Occipital lobe (tissue), 2 donors: ENCODE data around the gene LRRC71. TPM values are rescaled to one million over a fixed set of nuclear protein-coding genes. Genes with fewer than 3 reads are reported as not detected.

Experiments
- DNase-seq: peaks from one replicate; lab custom pipeline; 2025; lab: John Stamatoyannopoulos, UW
- total RNA-seq: library from RNA; depleted of rRNA; stranded (reverse); fragments of >200 nt; gene quantifications from one replicate; pipeline ENCODE4 v1.2.3, GENCODE V29; 2014

Gene LRRC71
- total RNA-seq, 1 donor from 2014 or later = 0.16 TPM

DNA sequence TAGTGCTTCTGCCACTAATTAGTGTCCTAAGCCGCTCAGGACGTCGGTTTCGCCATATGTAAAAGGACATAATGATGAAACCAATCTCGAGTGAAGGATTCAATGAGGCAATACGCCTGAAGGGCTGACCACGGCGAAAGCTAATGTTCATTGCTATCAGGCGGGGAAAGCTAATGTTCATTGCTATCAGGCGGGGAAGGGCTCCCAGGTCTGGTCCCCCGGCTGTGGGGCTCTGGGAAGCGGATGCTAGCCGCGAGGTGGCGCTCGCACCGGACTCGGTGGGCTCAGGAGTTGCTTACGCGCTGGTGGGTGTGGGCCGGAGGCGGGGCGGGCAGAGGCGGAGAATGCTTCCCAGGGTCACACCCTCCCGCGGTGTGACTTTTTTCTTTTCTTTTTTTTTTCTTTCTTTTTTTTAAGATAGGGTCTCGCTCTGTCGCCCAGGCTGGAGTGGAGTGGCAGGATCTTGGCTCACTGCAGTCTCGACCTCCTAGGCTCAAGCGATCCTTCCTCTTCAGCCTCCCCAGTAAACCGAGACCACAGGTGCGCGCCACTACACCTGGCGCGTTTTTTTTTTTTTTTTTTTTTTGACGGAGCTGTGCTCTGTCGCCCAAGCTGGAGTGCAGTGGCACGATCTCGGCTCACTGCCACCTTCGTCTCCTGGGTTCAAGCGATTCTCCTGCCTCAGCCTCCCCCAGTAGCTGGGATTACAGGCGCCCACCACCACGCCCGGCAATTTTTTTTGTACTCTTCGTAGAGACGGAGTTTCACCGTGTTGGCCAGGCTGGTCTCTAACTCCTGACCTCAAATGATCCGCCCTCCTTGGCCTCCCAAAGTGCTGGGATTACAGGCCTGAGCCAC, 28.0 kb upstream of the LRRC71 start:
- DNase-seq = peak; percentile 56

DNA sequence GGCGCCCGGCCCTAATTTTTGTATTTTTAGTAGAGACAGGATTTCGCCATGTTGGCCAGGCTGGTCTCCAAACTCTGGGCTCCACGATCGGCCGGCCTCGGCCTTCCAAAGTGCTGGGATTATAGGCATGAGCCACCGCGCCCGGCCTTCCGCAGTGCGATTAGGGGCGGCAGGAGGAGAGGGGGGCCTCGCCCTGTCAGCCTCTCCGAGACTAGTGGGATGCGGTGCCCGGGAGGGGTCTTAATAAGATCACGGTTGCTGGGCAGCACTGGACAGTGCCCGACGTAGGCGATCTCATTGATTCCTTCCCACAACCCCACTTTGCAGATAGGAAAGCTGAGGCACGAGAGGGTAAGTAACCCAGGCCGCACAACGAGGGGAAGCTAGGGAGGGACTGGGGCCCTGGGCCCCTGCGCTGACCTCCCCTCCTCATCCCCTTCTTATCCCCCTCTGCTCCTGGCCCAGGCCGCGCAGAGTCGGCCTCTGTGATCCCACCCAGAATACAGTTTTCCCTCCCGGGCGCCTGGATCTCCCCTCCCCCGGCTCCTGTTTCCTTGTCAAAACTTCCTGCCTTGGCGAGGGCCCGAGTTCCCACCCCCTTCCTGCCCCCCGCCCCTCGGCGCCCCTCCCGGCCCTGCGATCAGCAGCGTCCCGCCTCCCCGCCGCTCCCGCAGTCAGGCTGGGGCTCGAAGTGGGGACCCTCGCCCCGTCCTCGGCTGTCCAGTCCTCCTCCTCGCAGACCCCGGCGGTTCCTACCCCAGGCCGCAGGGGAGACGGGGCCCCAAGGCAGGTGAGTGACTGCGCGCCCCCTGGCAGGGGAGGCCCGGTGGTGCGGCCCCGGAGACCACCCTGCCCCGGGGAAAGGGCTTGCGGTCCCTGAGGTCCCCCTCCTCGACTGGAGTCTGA, 27.1 kb upstream of the LRRC71 start, which contains the start of gene PEAR1:
Gene PEAR1 (plus strand): TSS at position 671 of the 906 bp plus-strand sequence. CDS start 10,209 bp downstream, outside the sequence.
- no peak for DNase-seq

DNA sequence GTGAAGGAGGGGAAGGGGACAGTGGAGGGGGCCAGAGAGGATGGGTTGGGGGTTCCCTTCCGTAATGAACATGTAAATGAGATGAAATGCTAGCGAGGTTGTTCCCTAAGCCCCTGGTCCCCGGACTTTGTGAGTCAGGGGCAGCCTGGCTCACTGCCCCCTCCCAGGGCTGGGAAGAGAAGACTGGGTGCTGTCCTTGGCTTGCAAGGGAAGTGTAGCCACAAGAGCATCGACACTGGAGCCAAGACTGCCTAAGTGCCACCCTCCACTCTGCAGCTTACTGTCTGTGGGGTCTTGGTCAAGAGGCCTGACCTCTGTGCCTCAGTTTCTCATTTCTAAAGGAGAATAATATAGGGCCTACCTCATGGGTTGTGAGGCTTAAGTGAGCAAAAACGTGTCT, 26.4 kb upstream of the LRRC71 start:
- DNase-seq = no peak

DNA sequence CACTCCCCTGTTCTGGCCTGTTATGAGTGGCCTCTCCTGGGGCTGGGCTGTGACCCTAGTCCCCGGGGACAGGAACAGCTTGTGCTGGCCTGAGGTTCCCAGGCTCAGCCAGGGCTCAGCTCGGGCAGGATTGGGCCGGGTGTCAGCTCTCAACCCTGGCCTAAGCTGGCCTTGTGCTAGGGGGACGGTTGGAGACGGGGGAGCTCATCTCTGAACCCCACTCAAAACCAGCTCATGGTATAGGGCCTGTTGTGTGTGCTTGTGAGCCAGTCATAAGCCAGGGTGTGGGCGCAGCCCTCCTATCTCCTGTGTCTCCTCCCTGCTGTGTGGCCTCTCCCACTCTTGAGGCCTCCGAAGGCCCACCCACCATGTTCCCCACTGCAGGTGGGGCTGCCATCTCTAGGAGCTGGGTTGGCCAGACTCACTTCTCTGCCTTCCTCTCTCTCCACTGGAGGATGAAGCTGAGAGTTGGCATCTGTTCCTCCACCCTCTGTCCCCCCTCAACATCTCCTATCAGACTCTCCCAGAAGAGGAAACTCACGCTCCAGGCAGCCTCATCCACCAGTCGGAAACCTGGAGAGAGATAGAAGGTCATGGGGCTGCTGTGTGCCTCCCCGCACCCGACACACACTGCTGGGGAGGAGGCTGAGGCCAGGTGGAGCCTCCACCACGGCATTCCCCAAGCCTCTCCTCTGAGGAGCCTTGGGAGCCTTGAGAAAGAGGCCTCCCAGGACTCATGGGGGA, 25.5 kb upstream of the LRRC71 start:
- no peak for DNase-seq

DNA sequence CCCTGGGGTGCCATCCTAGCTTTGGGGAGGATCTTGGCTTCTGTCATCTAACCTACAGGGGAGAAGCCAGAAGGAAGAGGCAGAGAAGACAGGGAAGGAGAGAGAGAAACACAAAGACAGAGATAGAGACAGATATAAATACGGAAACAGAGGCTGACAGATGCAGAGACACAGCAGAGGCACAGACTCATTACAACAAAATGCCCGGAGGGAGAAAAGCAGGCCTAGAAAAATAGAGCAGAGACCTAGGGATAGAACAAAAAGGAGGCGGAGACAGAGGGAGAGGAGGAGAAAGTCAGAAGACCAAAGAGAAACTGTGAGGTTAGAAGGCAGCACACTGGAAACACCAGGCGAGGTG, 25.0 kb upstream of the LRRC71 start:
- no peak for DNase-seq

DNA sequence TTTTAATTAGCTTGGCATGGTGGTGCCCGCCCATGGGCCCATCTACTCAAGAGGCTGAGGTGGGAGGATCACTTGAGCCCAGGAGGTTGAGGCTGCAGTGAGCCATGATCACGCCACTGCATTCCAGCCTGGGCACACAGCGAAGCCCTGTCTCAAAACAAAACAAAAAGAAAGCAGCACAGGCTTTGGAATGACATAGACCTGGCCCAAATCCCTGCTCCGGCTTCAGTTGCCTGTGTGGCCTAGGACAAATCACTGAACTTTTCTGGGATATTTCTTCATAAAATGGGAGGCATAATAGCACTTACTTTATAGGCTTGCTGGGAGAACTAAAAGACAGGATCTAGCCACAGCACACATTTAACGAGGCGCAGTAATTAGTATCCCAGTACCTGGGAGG, 24.5 kb upstream of the LRRC71 start:
- no peak for DNase-seq

DNA sequence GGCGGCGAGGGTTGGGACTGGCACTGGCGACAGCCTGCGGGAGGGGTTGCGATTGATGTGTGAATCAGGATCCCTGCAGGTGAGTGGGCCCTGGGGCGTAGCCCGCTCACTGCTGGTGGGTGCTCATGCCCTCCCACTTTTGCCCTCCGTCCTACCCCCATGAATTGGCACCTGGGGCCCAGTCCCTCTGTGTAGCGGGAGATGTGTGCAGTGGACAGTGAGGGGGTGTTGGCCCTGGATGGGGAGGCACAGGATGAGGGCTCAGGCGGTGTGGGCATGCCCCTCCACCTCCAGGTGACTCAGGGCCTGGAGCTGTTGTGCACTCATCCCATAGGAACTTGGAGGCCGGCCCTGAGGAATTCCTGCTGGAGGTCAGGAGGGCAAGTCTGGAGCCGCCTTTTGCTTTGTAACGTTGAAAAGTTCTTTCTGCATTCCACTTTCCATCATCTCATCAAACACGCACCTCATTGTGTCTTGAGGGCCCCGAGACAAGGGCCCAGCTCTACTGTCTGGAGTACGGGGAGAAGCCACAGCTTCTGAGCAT, 23.9 kb upstream of the LRRC71 start:
- no peak for DNase-seq

DNA sequence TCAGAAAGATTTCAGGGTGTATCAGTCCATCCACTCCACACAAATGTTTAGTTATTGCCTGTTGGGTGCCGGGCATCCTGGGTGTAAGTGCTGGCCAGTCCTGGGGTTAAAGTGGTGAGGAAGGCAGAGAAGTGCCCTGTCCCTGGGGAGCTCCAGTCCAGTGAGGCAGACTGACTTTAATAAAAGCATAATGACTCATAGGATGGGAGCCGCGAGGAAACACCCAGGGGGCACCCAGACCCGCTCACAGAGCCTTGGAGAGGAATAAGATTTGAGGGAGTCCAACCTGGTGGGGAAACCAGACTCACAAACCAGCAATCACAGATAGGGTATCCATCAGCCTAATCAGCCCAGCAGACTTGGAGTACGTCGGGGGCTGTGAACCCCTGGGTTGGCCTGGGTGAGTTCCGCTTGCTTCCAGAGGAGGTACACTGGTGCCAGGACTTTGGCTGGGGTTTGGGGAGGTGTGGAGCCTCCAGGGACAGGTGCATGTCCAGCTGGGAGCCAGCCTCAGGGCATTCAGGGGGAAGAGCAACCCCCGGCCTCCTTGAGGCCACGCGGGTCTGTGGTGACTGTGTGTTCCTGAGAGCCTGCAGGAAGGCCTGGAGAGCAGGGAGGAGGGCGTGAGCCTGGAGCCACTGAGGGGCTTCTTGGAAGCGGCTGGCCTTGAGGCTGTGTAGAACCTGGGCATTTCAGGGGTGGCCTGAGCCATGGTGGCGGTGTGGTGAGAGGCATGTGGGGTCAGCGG, 23.2 kb upstream of the LRRC71 start:
- no peak for DNase-seq

DNA sequence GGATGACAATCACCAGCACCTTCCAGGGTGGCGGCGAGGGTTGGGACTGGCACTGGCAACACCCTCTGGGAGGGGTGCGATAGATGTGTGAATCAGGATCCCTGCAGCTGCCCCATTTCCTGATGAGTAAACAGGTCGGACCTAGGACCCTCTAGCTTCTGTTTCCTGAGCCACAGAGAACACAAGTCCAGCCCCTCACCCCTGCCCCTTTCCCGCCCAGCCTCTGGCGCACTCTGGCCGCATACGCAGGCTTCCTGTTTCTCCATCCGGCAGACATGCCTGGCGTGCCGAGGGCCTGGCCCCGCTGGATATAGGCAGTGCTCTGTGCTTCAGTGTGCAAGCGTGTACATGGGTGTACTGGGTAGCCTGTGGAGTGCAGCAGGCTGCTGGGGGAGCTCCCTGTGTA, 22.3 kb upstream of the LRRC71 start:
- DNase-seq = no peak

DNA sequence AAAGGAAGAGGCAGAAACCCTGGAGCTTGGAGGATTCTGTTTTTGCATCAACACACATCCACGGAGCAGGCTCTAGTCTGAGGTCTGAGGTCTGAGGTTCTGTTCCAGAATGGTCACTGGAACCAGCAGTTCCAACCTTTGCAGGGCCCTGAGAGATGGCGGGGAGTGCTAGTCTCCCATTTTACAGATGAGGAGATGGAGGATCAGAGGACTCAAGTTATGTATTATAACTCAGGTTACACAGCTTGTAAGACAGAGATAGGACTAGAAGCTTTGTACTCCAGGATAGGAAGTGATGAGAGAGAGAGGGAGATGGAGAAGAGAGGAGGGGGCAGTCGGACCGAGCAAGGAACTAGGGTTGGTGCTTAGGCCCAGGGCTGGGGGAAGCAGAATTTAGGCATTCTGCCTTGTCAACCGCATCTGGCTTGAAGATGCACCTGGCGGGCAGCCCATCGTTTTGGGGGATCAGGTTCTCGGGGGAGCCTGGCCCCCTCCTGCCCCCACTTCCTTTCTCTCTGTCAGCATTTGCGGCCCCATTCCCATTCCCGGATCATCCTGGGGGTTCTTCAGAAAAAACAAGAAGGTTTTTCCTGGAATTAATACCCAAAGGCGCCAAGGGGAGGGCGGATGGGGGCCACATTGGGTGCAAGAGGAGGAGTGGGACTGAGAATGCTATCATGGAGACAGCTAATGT, 21.3 kb upstream of the LRRC71 start:
- no peak for DNase-seq

DNA sequence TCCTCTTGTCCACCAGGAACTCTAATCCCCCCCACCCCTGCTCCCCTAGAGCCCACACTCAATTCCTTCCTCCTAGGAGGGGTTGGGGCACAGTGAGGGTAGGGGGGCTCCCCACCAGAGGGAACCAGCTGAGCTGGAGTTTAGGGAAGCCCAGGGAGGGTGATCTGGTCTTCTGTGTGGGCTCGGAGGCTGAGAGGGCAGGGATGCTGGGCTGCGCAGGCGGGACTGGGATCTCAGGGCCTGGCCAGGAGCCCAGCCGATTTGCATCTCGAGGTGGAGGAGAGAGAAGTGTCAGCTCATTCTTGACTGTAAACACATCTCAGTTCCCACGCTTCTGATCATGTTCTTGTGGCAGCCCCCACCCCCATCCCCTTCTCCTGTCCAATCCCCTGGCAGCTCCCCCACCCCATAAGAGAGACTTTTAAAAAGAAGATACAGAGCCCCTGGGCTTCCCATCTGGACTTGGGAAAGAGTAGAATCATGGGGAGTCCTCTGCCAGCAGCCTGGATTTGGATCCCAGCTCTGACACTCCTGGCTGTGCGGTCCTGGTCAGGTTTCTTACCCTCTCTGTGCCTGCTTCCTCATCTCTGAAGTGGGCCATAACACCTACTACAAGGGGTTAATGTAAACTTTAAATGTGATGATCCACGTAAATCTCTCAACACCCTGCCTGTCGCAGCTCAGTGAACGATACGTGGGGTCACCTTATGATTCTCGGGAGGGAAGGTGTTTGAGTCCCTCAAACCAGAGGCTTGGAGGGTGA, 20.3 kb upstream of the LRRC71 start:
- DNase-seq = no peak

DNA sequence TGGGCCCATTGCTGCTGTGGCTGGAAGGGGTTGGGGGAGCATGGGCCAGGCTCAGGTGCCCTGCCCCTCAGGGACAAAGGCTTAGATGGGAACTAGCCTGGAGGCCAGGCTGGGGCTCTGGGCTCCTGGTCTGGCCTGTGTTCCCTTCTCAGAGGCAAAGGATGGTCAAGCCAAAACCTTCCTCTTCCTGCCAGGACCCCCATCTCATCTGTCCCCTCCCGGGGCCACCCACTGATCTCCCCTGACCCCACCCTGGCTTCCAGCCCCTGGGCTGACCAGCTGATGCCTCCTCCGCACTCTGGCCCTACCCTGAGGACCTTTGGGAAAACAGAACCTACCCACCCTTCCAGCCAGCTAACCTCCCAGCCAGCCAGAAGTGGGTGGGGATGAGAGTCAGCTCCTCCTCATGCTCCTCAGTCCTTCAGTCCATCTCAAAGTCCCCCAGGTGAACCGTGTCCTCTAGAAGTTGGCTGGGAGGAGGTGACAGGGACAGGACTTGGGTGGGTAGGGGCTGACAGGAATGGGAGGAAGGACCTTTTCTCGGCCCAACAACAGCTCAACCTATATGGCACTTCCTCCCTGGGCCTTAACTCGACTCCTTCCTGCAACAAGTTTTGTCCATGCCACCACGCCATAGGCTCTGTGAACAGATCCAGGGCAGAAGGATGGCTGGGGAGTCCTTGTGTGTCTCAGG, 19.4 kb upstream of the LRRC71 start:
- DNase-seq = no peak

DNA sequence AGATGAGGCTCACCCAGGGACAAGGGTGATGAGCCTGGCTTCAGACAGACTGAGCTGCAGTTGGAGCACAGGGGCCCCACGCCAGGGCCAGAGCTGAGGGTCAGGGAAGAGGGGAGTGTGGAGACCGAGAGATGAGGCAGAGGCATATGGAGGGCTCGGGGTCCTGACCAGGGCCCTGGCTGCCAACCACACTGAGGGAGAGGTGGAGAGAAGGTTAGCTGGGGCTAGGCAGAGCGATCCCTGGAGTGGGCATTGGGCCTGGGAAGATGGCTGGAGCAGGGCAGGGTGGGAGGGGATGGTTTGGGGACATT, 18.9 kb upstream of the LRRC71 start:
- no peak for DNase-seq

DNA sequence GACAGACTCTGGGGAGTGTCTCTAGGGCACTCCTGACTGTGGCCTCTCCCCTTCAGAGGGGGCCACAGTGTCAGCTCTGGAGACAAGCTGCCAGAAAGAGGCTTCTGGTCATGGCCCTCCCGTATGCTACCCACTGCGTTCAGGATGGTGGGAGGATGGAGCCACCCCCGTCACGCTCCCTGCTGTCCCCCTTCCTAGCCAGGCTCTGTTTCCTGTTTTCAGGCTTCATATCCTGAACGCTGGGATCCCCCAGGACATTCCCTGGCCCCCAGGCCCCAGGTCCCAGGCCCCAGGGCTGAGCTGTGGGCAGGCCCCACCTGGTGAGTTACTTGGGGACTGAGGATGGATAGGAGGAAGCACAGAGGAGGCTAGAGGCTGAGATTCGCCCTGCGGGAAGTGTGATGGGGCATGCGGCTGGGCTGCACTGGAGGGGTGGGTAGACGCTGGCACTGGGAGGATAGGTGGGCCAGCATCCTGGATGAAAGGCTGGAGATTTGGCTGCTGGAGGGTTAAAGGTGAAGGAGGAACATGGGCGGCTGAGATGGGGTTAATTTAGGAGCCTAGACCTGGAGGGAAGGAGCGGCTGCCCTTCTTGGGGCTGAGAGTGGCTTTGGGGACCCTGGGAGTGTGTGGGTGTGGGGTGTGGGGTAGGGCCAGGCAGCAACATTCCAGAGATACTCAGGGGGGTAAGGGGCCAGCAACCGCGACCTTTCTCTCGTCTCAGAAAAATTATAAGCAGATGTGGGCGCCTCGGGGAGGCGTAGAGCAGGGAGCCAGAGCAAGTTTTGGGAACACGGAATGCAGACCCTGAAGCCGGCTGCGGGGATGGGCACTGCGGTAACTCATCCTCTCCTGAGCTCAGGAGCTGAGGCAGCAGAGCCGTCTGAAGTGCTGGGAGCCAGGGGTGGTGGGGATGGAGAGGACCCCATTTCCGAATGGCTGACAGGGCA, 18.2 kb upstream of the LRRC71 start:
- no peak for DNase-seq

DNA sequence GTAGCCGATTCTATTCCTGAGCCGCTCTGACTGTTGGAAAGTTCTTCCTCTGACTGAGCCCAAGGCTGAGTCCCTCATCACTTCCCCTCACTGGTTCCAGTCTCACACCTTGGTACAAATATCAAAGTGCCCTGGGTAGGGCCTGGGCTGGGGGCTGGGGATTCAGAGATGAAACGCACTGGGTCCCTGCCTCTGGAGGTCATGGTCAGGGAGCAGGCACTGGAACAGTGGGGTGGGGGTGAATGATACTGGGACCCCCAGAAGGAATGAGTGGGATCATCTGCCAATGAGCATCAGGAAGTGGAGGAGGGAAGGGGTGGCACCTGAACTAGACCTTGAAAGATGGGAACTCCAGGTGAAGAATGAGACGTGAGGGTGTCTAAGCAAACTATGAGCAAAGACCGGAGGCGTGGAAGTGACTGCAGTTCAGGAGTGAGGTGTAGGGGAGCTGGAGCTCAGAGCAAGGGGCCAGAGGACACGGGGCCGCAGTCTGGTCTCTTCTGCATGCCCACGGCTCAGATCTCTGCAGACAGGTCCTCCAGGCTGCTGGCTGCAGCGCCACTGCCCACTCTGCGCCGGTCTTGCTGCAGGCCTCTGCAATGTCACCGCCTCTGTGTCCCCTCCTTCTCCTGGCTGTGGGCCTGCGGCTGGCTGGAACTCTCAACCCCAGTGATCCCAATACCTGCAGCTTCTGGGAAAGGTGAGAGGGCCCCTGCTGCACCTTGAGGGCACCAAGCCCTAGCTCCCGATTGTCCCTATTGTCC, 16.9 kb upstream of the LRRC71 start:
- no peak for DNase-seq

DNA sequence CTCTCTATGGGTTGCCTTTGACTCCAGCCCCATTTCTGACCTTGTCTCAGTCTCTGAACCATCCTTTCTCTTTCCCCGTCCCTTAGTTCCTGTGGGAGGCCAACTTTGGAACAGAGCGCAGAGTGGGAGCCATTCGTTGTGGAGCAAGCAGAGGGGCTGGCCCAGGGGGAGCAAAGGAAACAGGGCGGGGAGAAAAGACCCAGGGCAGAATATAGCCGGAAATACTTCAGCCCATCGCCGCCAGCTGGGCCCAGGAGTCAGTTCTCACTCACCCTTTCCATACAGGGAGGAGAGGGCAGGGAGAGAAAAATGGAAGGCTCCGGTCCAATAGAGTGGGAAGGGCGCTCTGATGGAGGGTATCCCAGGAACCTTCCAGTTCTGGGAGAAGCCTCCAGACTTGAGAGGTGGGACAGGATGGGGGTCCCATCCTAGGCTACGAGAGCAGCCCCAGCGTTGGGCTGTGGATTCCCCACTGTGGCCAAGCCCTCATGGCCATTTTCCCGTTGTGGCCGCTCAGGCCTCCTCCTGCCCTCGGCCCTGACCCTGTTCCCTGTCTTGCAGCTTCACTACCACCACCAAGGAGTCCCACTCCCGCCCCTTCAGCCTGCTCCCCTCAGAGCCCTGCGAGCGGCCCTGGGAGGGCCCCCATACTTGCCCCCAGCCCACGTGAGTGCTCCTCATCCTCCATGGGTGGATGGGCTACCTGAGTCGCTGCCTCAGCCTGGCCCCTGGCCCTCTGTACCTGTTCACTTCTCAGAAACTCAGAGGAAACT, 16.1 kb upstream of the LRRC71 start:
- no peak for DNase-seq
